ENCODE results near the gene BORCS6. TPM values are rescaled to one million over a fixed set of nuclear protein-coding genes. Genes with fewer than 3 reads are reported as not detected.
A peak's percentile ranks its signal among the peaks of the same experiment; 100 is the strongest.

The BORCS6 gene
- total and polyA plus RNA-seq, 2 of the 4 experiments (the other 2 are of a cell fraction): 2.7 to 3.3 TPM

DNA sequence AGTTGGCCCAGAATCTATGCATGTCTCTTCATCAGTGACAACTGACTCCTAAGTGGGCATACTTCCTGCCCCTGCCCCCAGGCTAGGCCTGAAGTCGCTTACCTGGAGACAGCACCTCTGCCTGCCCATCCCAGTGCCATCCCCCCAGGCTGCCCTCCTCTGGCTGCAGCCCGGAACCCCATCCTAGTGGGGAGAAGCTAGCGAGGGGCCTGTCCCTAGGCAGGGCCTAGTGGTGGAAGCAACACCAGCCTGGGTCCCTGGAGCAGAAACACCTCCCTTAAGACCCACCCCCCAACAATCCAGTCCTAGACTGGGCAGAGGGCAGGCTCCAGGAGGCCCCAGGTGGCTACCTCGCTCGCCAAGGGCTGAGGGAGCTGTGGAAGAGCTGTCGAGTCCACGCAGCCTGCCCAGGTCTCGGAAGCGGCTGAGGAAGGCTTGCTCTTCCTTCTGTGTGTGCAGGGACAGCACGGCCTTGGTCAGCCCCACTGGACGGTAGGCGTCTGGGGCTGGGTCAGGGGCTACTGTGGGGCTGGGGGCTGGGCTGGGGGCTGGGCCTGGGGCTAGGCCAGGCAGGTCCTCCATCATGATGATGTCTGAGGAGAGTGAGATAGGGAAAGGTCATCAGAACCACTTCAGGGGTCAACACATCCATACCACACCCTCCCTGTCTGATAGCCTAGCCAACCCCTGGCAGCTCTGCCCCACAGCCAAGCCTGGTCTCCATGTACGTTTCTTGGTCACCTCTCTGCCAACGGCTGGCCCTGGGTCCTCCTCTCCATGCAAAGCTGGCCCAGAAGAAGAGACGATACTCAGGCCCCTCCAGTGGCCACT, 45.4 kb downstream of the BORCS6 start:
- H2AK5ac ChIP-seq (ENCODE audit: low read depth, low read length): no peak overlapping the region
- H3K56ac ChIP-seq (ENCODE audit: extremely low read depth, insufficient read depth, low read length): no peak overlapping the region
- no peak overlapping the region for H2BK20ac ChIP-seq (ENCODE audit: low read depth, low read length)
- no peak overlapping the region for H3K27ac ChIP-seq (ENCODE audit: insufficient read depth, low read length)
- H3K4me3 ChIP-seq (ENCODE audit: insufficient read depth, low read depth, low read length): no peak overlapping the region
- no peaks in the 10 kb centered on the region for H3K9me3 ChIP-seq (ENCODE audit: control insufficient read depth, insufficient read depth, low read length)
- H3K9ac ChIP-seq (ENCODE audit: low read depth, low read length): no peak overlapping the region
- peaks cover 62% of the 10 kb centered on the region for H3K36me3 ChIP-seq (ENCODE audit: control insufficient read depth, insufficient read depth, low read length)
- intact Hi-C loops (cut with micrococcal nuclease) (no loop called here), in situ Hi-C loops (cut with MboI; ENCODE audit: low sequenced_read_pairs) (no loop called here), dilution Hi-C loops (cut with HindIII; ENCODE audit: low sequenced_read_pairs, unreplicated experiment) (no loop called here)
- no peak overlapping the region for H4K5ac ChIP-seq (ENCODE audit: low read depth, low read length)
- no peak overlapping the region for H4K8ac ChIP-seq (ENCODE audit: low read depth in 2 of 2, low read length in 2 of 2)
- H2AK9ac ChIP-seq (replicated peaks; ENCODE audit: low read depth, low read length, poor library complexity): no peak overlapping the region
- H3K27me3 ChIP-seq (ENCODE audit: control insufficient read depth, insufficient read depth, low read length): no peaks in the 10 kb centered on the region
- H3K4me1 ChIP-seq (ENCODE audit: control insufficient read depth, insufficient read depth, low read length): no peaks in the 10 kb centered on the region
- H2AFZ ChIP-seq (replicated peaks; ENCODE audit: low read length, poor library complexity): no peak overlapping the region
- peaks cover under 1% of the 10 kb centered on the region; the same call in 1 of the 2 replicates for H4K20me1 ChIP-seq (ENCODE audit: insufficient read depth, low read length)
- ChIA-PET POLR2A (ENCODE audit: unreplicated experiment) (no interaction called here), CTCF (no interaction called here)
- peaks cover 4% of the 10 kb centered on the region; the same call in 1 of the 2 replicates for H3K9me1 ChIP-seq (ENCODE audit: insufficient read depth, low read length)
- H2BK15ac ChIP-seq (ENCODE audit: low read depth, low read length): no peak overlapping the region
- H2BK120ac ChIP-seq (ENCODE audit: low read depth, low read length): no peak overlapping the region
- no peak for DNase-seq
- H3K23ac ChIP-seq (ENCODE audit: low read depth, low read length): no peak overlapping the region
- 80% methylated on average over 2 of the region's 15 CpGs; no CpG with 5 or more reads in 1 of the 2 experiments for WGBS, 2 experiments (ENCODE audit: extremely low coverage in 2 of 2, insufficient read length in 1 of 2)
- no peak overlapping the region for H4K91ac ChIP-seq (ENCODE audit: insufficient read depth, low read depth, low read length)
- H3K4me2 ChIP-seq (ENCODE audit: low read depth, low read length): no peak overlapping the region
- ATAC-seq (ENCODE audit: low read depth): no peak
- H3K18ac ChIP-seq (ENCODE audit: low read depth, low read length): no peak overlapping the region
- no peak overlapping the region for H2BK5ac ChIP-seq (ENCODE audit: low read depth, low read length, poor library complexity, severe bottlenecking)
- H3K79me1 ChIP-seq (ENCODE audit: low read depth in 1 of 2, low read length in 2 of 2): no peaks in the 10 kb centered on the region
- H3K4ac ChIP-seq (ENCODE audit: low read depth, low read length): no peak overlapping the region
- no peak for TF ChIP-seq FOS (IDR thresholded peaks at IDR 0.05; ENCODE audit: low read depth, low read length)
- TF ChIP-seq POLR2A (IDR thresholded peaks at IDR 0.05; ENCODE audit: low read depth, low read length): peak; percentile 24; the same call in 1 of the 2 replicates
- BruUV-seq (replicated peaks): no TSS peak
- H3K14ac ChIP-seq (replicated peaks; ENCODE audit: low read depth, low read length): no peak overlapping the region

All from IMR-90 (cell line).